Measurements from ENCODE around the gene OPA3.

Gene OPA3

DNA sequence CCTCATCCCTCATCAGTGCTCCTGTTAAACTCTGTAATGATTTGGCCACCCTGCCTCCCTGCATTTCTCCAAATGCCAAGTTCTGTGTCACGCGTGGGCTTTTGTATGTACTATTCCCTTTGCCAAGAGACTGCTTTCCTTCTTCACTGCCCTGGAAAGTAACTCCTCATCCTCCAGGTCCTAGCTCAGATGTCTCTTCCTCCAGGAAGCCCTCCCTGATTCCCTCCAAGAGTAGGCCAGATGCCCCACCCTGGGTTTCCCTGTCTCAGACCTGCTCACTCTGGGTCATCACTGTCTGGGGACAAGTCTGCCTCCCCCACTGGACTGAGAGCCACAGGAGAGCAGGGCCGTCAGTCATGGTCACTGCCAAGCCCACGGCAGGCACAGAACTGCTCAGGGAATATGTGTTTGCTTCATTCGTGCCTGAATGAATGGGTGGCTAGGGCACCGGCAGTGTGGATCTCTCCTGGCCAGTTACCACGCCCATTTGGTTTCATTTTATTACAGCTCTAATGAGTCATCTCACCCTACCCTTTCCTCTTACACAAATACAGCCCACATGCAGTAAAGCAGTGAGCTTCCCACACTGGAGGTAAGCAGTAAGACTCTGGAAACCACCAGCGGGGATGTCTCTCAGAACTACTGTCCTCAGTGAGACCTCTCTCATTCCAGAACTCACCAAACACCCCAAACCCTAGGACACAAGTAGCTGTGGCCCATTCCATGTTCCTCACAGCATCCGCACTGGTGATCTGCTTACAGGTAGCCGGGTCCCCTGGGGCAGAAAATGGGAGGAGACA, 29.5 kb upstream of the OPA3 start:
- peaks cover 37% of the 10 kb centered on the region for H3K36me3 ChIP-seq (ENCODE audit: insufficient read depth, low read length)
- peaks cover 21% of the 10 kb centered on the region for H3K4me1 ChIP-seq (ENCODE audit: control insufficient read depth, insufficient read depth, low read length)
- peak overlapping the region; percentile 49 for H3K9ac ChIP-seq (ENCODE audit: low read depth, low read length)
- no peaks in the 10 kb centered on the region for H3K9me3 ChIP-seq (replicated peaks; ENCODE audit: low read length)
- H3K4me3 ChIP-seq (ENCODE audit: low read length): no peak overlapping the region
- no peaks in the 10 kb centered on the region for H3K27me3 ChIP-seq (ENCODE audit: control insufficient read depth, insufficient read depth, low read length)
- peak overlapping the region; percentile 62 for H3K4me2 ChIP-seq (ENCODE audit: low read length)

DNA sequence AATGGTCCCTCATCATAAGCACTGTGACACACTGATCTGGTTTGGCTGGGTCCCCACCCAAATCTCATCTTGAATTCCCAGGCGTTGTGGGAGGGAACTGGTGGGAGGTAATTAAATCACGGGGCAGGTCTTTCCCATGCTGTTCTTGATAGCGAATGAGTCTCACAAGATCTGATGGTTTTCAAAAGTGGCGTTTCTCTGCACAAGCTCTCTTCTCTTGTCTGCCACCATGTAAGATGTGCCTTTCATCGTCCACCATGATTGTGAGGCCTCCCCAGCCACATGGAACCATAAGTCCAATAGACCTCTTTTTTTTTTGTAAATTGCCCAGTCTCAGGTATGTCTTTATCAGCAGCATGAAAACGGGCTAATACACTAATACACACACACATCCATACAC, 24.3 kb upstream of the OPA3 start:
- Histone ChIP-seq H3K4me2 (ENCODE audit: low read length) (no peak overlapping the region), H3K9ac (ENCODE audit: low read depth, low read length) (no peak overlapping the region), H3K4me1 (ENCODE audit: control insufficient read depth, insufficient read depth, low read length) (peaks cover 16% of the 10 kb centered on the region), H3K36me3 (ENCODE audit: insufficient read depth, low read length) (peaks cover 32% of the 10 kb centered on the region), H3K27me3 (ENCODE audit: control insufficient read depth, insufficient read depth, low read length) (no peaks in the 10 kb centered on the region), H3K4me3 (ENCODE audit: low read length) (no peak overlapping the region), H3K9me3 (replicated peaks; ENCODE audit: low read length) (no peaks in the 10 kb centered on the region)

DNA sequence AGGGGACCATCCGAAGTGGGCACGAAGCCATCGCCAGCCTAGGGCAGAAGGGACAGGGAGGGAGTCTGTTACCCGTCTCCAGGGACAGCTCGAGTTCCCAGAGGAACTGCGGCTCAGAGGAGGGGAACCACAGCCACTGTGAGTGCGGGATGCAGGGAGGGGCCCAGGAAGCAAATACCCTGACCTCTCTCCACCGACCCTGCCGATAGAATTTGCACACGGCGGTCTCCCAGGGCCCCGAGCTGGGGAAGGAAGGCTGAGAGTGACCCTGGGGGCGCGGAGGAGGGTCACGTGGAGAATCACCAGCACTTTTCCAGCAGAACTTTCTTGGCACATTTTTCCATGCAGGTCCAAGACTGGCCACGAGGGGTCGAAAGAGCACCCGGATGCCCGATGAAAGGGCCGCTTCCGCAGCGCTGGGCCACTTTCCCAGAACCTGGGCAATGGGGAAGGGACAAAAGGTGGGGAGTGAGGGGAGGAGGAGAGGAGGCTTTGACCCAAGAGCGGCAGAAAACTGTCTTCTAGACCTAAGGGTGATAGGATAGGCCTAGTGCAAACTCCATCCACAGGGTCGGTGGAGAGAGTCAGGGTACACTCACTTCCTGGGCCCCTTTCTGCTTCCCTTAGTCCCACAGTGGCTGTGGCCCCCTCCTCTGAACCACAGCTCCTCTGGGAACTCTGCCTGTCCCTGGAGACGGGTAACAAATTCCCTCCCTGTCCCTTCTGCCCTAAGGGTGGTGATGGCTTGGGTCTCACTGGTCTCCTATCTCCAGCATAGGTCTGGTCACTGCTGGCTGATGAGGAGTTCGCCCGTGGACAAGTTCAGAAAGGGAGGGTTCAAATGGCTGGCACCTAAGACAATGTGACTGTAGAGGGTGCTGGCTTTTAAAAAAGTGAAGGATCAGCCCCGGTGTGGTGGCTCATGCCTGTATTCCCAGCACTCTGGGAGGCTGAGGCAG, 22.7 kb upstream of the OPA3 start:
- H3K4me2 ChIP-seq (ENCODE audit: low read length): peak overlapping the region; percentile 86
- H3K9ac ChIP-seq (ENCODE audit: low read depth, low read length): peak overlapping the region; percentile 29
- H3K4me1 ChIP-seq (ENCODE audit: control insufficient read depth, insufficient read depth, low read length): peaks cover 10% of the 10 kb centered on the region
- H3K27me3 ChIP-seq (ENCODE audit: control insufficient read depth, insufficient read depth, low read length): peaks cover 4% of the 10 kb centered on the region
- peak overlapping the region; percentile 63 for H3K4me3 ChIP-seq (ENCODE audit: low read length)
- H3K36me3 ChIP-seq (ENCODE audit: insufficient read depth, low read length): peaks cover 19% of the 10 kb centered on the region
- no peaks in the 10 kb centered on the region for H3K9me3 ChIP-seq (replicated peaks; ENCODE audit: low read length)

DNA sequence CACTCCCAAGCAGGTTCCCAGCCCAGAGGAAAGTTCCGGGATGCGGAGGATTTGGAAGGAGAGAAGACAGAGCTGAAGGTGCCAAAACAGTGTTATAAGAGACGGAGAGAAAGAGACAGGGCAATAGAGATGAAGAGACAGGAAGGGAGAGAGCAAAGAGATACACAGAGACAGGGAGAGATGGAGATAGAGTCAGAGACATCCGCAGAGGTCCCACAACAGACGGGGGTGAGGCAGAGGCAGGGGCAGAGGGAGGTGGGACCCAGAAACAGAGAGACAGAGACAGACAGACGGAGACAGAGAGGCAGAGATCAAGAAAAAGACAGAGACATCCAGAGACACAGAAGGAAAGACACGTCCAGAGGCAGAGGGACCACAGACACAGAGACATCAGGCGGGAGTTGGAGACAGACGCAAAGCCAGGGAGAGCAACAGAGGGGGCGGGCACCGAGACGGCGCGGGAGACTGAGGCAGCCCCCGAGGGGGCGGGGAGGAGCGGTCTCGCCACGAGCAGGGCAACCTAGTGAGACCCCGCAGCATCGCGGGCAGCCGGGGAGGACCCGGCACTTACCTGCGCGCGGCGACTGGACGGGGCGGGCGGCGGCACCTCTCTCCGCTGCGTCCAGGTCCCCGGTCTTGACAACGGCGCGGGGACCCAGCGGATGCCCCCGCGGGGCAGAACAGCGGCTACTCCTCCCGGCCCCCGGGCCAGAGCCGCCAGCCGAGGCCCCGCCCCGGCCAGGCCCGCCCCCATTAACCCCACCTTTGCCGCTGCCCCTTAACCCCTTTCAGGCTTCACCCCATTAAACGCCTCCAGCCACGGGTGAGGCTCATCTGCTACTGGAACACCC, 17.1 kb upstream of the OPA3 start, which contains the start of gene GPR4:
Gene GPR4, minus strand, starts transcription at position 689 of the 851 bp plus-strand sequence. CDS start 10,346 bp downstream, outside the sequence.
- Histone ChIP-seq H3K9ac (ENCODE audit: low read depth, low read length) (no peak within 1 kb of the TSS), H3K9me3 (replicated peaks; ENCODE audit: low read length) (no peaks in the 10 kb centered on the region), H3K36me3 (ENCODE audit: insufficient read depth, low read length) (no peaks in the 10 kb centered on the region), H3K4me2 (ENCODE audit: low read length) (peak within 1 kb of the TSS; percentile 59), H3K4me3 (ENCODE audit: low read length) (peak within 1 kb of the TSS; percentile 33), H3K27me3 (ENCODE audit: control insufficient read depth, insufficient read depth, low read length) (peaks cover 45% of the 10 kb centered on the region), H3K4me1 (ENCODE audit: control insufficient read depth, insufficient read depth, low read length) (peaks cover 14% of the 10 kb centered on the region)

DNA sequence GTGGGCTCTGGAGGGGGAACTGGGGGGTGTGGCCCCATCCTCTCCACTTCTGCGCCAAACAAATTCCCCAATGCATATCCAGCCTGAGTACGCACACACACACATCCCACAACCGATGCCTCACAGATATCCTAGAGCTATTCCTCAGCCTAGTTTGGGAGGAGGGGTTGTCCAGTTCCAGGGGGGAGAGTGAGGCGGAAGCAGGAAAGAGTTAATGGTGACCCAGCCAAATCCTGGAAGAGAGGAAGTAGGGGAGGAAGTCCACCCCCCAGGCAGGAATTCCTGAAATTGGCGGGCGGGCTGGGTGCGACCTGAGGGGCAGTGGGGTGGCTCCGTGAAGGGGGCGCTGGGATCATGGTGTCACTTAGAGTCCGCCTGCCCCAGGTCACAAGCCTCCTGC, 16.5 kb upstream of the OPA3 start:
- no peak overlapping the region for H3K9ac ChIP-seq (ENCODE audit: low read depth, low read length)
- H3K9me3 ChIP-seq (replicated peaks; ENCODE audit: low read length): no peaks in the 10 kb centered on the region

DNA sequence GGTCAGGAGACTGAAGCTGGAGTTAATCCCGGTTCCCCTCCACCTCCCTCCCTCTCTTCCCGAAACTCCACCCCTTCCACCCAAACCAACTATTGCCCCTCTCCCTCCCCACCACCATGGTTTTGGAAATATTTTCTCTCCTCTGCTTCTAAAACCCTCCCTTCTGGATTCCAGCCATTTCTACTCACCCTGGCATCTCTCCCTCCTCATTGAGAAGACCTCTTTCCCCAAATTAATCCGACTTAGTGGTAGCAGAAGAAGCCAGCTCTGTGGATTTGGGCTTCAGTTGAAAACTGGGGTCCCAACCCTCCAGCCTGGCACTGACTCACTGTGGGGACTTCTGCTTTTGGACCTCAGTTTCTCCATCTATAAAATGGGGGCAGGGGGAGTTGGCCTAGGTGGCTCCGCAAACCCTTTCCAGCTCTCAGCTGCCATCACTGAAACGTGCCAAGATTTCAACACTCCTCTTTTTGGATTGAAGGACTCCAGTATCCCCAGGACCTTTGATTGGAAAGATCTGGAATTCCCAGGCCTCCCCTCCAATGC, 15.8 kb upstream of the OPA3 start:
- Histone ChIP-seq H3K4me3 (ENCODE audit: low read length) (no peak overlapping the region), H3K9me3 (replicated peaks; ENCODE audit: low read length) (no peaks in the 10 kb centered on the region), H3K4me1 (ENCODE audit: control insufficient read depth, insufficient read depth, low read length) (peaks cover 14% of the 10 kb centered on the region), H3K4me2 (ENCODE audit: low read length) (no peak overlapping the region), H3K36me3 (ENCODE audit: insufficient read depth, low read length) (no peaks in the 10 kb centered on the region), H3K27me3 (ENCODE audit: control insufficient read depth, insufficient read depth, low read length) (peaks cover 45% of the 10 kb centered on the region), H3K9ac (ENCODE audit: low read depth, low read length) (no peak overlapping the region)

More for the DNA sequence above, 16.5 kb upstream of the OPA3 start:
- H3K4me1 ChIP-seq (ENCODE audit: control insufficient read depth, insufficient read depth, low read length): peaks cover 14% of the 10 kb centered on the region
- H3K36me3 ChIP-seq (ENCODE audit: insufficient read depth, low read length): no peaks in the 10 kb centered on the region
- H3K27me3 ChIP-seq (ENCODE audit: control insufficient read depth, insufficient read depth, low read length): peaks cover 45% of the 10 kb centered on the region
- peak overlapping the region; percentile 59 for H3K4me2 ChIP-seq (ENCODE audit: low read length)
- H3K4me3 ChIP-seq (ENCODE audit: low read length): no peak overlapping the region

DNA sequence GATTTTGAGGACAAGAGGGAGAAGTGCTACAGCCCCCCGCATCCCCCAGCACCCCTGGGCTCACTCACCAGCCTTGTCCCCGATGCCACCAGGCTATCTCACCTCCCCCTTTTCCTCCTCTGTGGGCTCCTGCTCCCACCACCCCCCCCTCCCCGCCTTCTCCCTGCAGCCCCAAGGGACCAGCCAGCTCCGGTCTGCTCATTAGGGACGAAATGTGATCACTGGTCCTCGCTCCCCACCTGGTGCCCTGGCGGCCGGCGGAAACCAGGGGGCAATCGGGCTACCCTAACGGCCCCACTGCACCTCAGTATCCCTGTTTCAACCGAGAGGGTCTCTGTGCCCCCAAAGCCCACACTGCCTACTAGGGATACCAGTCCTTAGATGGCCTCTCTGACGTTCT, 14.7 kb upstream of the OPA3 start:
- H3K36me3 ChIP-seq (ENCODE audit: insufficient read depth, low read length): no peaks in the 10 kb centered on the region
- H3K4me1 ChIP-seq (ENCODE audit: control insufficient read depth, insufficient read depth, low read length): peaks cover 14% of the 10 kb centered on the region
- H3K9ac ChIP-seq (ENCODE audit: low read depth, low read length): no peak overlapping the region
- no peaks in the 10 kb centered on the region for H3K9me3 ChIP-seq (replicated peaks; ENCODE audit: low read length)
- no peak overlapping the region for H3K4me3 ChIP-seq (ENCODE audit: low read length)
- H3K27me3 ChIP-seq (ENCODE audit: control insufficient read depth, insufficient read depth, low read length): peaks cover 45% of the 10 kb centered on the region
- H3K4me2 ChIP-seq (ENCODE audit: low read length): no peak overlapping the region

DNA sequence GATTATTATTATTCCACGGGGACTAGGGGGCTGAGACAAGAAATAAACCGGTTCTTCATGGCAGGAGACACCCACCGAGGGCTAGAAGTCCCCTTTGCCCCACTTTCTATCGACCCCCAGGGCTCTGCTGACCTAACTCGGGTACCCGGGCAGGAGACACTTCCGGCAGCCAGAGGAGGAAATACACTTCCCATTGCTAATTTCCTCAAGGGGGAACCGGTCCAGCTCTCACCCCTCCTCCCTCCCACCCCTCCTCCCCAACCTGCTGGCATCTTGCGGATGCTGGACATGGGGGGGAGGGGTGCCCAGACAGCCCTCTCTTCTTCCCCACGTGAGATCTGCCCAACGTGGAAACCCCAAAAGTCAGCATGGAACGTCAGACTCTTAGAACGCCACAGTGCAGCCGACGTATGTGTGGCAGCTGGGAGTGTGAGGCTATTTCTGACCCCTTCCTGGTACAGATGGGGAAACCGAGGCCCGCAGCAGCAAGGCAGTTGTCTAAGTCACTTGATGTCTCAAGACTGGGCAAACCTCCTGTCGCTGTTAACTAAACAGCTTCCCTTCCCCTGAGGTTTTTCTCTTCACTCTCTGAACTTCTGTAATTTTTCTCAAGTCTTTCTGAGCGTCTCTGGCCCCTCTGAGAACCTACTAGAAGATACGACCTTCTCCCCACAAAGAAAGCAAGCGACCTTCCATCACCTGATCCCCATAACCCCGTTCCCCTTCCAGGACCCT, 13.8 kb upstream of the OPA3 start:
- Histone ChIP-seq H3K9me3 (replicated peaks; ENCODE audit: low read length) (no peaks in the 10 kb centered on the region), H3K4me2 (ENCODE audit: low read length) (peak overlapping the region; percentile 80), H3K4me3 (ENCODE audit: low read length) (peak overlapping the region; percentile 50), H3K4me1 (ENCODE audit: control insufficient read depth, insufficient read depth, low read length) (peaks cover 14% of the 10 kb centered on the region), H3K9ac (ENCODE audit: low read depth, low read length) (no peak overlapping the region), H3K27me3 (ENCODE audit: control insufficient read depth, insufficient read depth, low read length) (peaks cover 45% of the 10 kb centered on the region), H3K36me3 (ENCODE audit: insufficient read depth, low read length) (no peaks in the 10 kb centered on the region)

DNA sequence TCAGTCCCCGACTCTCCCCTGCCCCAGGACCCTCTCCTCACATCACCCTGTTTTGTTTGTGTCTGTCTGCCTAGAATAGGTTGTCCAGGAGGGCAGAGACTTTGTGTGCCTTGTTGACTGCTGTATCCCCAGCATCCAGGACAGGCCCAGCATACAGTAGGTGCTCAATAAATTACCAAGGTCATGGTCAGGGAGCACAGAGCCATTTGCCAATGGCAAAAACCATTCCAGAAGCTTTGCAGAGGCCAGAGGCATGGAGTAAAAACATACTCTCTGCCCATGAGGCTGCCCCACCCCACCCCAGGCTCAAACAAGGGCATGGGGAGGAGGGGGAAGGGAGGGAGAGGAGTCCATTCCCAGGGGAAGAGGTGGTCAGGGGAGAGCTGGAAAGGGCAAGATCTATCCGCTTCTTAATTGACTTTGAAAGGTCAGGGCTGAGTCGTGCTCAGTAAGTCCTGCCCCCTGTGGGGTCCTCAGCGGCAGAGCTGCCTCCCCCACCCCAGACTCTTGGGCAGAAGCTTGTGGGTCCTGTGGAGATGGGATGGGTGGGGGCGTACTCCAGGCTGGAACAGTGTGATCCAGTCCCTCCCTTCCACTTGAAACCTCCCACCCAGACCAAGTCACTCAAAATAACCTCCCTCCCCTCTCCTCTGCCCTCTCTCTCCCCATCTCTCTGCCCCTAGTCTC, 13.0 kb upstream of the OPA3 start:
- no peaks in the 10 kb centered on the region for H3K9me3 ChIP-seq (replicated peaks; ENCODE audit: low read length)
- peaks cover 43% of the 10 kb centered on the region for H3K27me3 ChIP-seq (ENCODE audit: control insufficient read depth, insufficient read depth, low read length)
- H3K4me3 ChIP-seq (ENCODE audit: low read length): peak overlapping the region; percentile 50
- no peak overlapping the region for H3K9ac ChIP-seq (ENCODE audit: low read depth, low read length)
- H3K4me2 ChIP-seq (ENCODE audit: low read length): peak overlapping the region; percentile 80
- H3K4me1 ChIP-seq (ENCODE audit: control insufficient read depth, insufficient read depth, low read length): peaks cover 14% of the 10 kb centered on the region
- H3K36me3 ChIP-seq (ENCODE audit: insufficient read depth, low read length): no peaks in the 10 kb centered on the region

DNA sequence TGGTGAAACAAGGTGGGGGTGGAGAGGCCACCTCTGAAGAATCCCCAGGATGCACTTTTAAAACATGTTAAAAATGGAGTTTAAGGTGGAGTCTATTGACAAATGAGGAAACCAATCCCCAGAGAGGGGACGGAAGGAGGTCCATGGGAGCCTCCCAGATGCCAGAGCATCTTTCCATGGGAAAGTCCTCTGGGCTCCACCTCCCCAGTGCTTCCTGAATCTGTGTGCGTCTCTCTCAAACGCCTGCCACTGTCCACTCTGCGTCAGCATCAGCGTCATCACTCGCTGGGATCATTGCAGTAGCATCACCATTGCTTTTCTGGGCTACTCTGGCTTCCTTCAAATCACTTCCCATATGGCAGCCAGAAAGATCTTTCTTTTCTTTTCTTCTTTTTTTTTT, 11.2 kb upstream of the OPA3 start:
- H3K4me1 ChIP-seq (ENCODE audit: control insufficient read depth, insufficient read depth, low read length): peaks cover 18% of the 10 kb centered on the region
- peaks cover 33% of the 10 kb centered on the region for H3K27me3 ChIP-seq (ENCODE audit: control insufficient read depth, insufficient read depth, low read length)
- H3K9ac ChIP-seq (ENCODE audit: low read depth, low read length): no peak overlapping the region
- H3K4me3 ChIP-seq (ENCODE audit: low read length): no peak overlapping the region
- H3K4me2 ChIP-seq (ENCODE audit: low read length): no peak overlapping the region
- H3K36me3 ChIP-seq (ENCODE audit: insufficient read depth, low read length): no peaks in the 10 kb centered on the region
- no peaks in the 10 kb centered on the region for H3K9me3 ChIP-seq (replicated peaks; ENCODE audit: low read length)

Data from skeletal muscle satellite cell (primary cell).